Endodermal cell (in vitro differentiated cells): ENCODE results near the gene ATXN2. TPM values are rescaled to one million over a fixed set of nuclear protein-coding genes. Genes with fewer than 3 reads are reported as not detected.
"Not testable (repeated sequence)": the region's sequence is repeated elsewhere in the genome, so short reads cannot be mapped to it uniquely, and the experiment has no call there.

Experiments
- DNase-seq: peaks from one replicate; pipeline ENCODE4 v3.0.0-alpha.2; 2017
- H3K27ac ChIP-seq: 2 replicates; pipeline ENCODE4 v1.5.1; 2013; ENCODE audit warnings: mild to moderate bottlenecking, low read depth, low read length, moderate library complexity
- H3K27me3 ChIP-seq: 2 replicates; pipeline ENCODE4 v1.6.1; 2013; ENCODE audit warnings: mild to moderate bottlenecking, low read length, moderate library complexity; ENCODE audit not compliant: insufficient read depth, control insufficient read depth, poor library complexity, severe bottlenecking
- H3K36me3 ChIP-seq: 2 replicates; pipeline ENCODE4 v1.7.0; 2013; ENCODE audit warnings: mild to moderate bottlenecking, low read length, moderate library complexity; ENCODE audit not compliant: control insufficient read depth, insufficient read depth
- H3K4me1 ChIP-seq: one replicate; pipeline ENCODE4 v1.7.0; 2013; ENCODE audit warnings: low read length; ENCODE audit not compliant: control insufficient read depth, insufficient read depth
- H3K4me3 ChIP-seq: 2 replicates; pipeline ENCODE4 v1.5.1; 2013; ENCODE audit warnings: mild to moderate bottlenecking, low read length, moderate library complexity
- H3K9ac ChIP-seq: 2 replicates; pipeline ENCODE4 v1.6.1; 2013; ENCODE audit warnings: mild to moderate bottlenecking, low read length, moderate library complexity; ENCODE audit not compliant: poor library complexity, severe bottlenecking; ENCODE audit errors: extremely low read depth
- H3K9me3 ChIP-seq: 2 replicates; pipeline ENCODE4 v1.6.1; 2013; ENCODE audit warnings: mild to moderate bottlenecking, low read length, moderate library complexity; ENCODE audit not compliant: control insufficient read depth
- H3K27ac Mint-ChIP-seq: 2 replicates; pipeline ENCODE4 v1.8.0; 2020; ENCODE audit warnings: mixed read lengths
- H3K27me3 Mint-ChIP-seq: 2 replicates; pipeline ENCODE4 v1.8.0; 2021; ENCODE audit warnings: mild to moderate bottlenecking, mixed read lengths; ENCODE audit not compliant: insufficient read depth
- H3K36me3 Mint-ChIP-seq: 2 replicates; pipeline ENCODE4 v1.8.0; 2020; ENCODE audit warnings: low read depth, mixed read lengths
- H3K4me1 Mint-ChIP-seq: 2 replicates; pipeline ENCODE4 v1.8.0; 2020; ENCODE audit warnings: mixed read lengths
- H3K4me3 Mint-ChIP-seq: 2 replicates; pipeline ENCODE4 v1.8.0; 2020; ENCODE audit warnings: mild to moderate bottlenecking, moderate library complexity, mixed read lengths
- H3K9me3 Mint-ChIP-seq: 2 replicates; pipeline ENCODE4 v1.8.0; 2020; ENCODE audit warnings: mild to moderate bottlenecking, mixed read lengths
- whole genome bisulfite sequencing, 2 experiments: methylation state at CpG; one replicate each; pipeline versions ENCODE4 v1.1.5 to v1.1.7; 2013; ENCODE audit warnings: missing lambda C conversion rate in 2 of 2, mixed read lengths in 1 of 2; ENCODE audit not compliant: insufficient coverage in 1 of 2, insufficient read length in 1 of 2; 5-methylcytosine and 5-hydroxymethylcytosine counted together
- total RNA-seq, 2 donors: library from RNA; stranded (reverse); fragmentation: NEBNext Ultra II Directional in 1 of 2; extraction: Animal tissue kit (Norgen Biotek cat#: 25700) in 1 of 2; gene quantifications; 2 replicates in 1 of 2; 3 replicates in 1 of 2; pipeline ENCODE4 v1.2.1, GENCODE V29; 2021
- TF ChIP-seq, protein P1 (sequence below): fragments of 200-600 bp; sonication (generic); conservative IDR thresholded peaks from 2 replicates; pipeline ENCODE4 v1.5.0; 2021; ENCODE audit warnings: antibody characterized with exemption, mild to moderate bottlenecking

The ATXN2 gene
- total RNA-seq, 2 donors from 2014 or later = 85.7 to 87.3 TPM

DNA sequence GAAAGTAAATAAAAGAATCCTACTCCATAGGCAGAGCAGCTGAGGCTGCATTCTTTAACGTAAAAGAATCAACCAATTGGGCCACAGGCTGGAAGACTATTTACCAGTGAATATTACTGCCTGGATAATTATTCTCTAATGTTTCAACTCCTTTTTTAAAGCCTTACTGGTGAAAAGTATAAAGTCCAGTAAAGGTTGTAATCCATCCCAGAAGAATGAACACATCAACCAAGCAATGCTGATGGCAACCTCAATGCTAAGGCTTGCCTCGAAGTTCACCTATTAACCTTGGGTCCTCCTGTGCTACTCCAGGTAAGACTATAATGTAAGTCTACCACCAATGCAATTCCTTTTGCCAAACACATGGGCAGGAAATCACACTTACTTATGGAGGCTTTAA lies 77.3 kb downstream of the ATXN2 start:
- TF ChIP-seq, protein P1, sequence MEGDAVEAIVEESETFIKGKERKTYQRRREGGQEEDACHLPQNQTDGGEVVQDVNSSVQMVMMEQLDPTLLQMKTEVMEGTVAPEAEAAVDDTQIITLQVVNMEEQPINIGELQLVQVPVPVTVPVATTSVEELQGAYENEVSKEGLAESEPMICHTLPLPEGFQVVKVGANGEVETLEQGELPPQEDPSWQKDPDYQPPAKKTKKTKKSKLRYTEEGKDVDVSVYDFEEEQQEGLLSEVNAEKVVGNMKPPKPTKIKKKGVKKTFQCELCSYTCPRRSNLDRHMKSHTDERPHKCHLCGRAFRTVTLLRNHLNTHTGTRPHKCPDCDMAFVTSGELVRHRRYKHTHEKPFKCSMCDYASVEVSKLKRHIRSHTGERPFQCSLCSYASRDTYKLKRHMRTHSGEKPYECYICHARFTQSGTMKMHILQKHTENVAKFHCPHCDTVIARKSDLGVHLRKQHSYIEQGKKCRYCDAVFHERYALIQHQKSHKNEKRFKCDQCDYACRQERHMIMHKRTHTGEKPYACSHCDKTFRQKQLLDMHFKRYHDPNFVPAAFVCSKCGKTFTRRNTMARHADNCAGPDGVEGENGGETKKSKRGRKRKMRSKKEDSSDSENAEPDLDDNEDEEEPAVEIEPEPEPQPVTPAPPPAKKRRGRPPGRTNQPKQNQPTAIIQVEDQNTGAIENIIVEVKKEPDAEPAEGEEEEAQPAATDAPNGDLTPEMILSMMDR = no peak
- 96 to 100% methylated on average over 1 to 2 of the region's 2 CpGs for WGBS, 2 experiments
- no peak overlapping the region for H3K4me3 Mint-ChIP-seq
- H3K36me3 Mint-ChIP-seq = peaks cover 46% of the 10 kb centered on the region
- Histone ChIP-seq H3K9me3 (peaks cover 5% of the 10 kb centered on the region), H3K4me3 (no peak overlapping the region), H3K4me1 (no peaks in the 10 kb centered on the region), H3K9ac (no peak overlapping the region), H3K36me3 (peaks cover 88% of the 10 kb centered on the region), H3K27ac (no peak overlapping the region), H3K27me3 (no peaks in the 10 kb centered on the region)
- DNase-seq = no peak
- H3K27ac Mint-ChIP-seq = no peak overlapping the region
- H3K27me3 Mint-ChIP-seq = no peaks in the 10 kb centered on the region
- H3K9me3 Mint-ChIP-seq = peaks cover 2% of the 10 kb centered on the region
- H3K4me1 Mint-ChIP-seq = no peaks in the 10 kb centered on the region

DNA sequence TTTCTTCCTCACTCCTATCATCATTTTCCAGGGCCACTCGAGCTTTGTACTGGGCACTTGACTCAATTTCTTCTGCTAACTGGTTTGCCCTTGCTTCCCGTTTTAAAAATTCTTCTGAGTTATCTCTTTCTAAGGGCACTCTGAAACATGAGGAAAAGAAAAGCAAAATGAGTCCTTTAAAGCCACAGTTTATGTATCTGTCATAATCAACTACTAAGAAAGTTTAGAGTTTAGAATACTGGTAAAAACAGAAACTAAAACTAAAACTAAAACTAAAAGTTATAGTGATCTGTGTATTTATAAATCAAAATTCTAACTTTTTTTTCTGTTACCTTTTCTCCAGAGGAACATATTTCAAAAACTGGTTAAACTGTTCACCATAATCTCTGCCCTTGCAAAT lies 79.2 kb downstream of the ATXN2 start:
- TF ChIP-seq, protein P1 = no peak
- Mint-ChIP-seq H3K9me3 (peaks cover under 1% of the 10 kb centered on the region), H3K27me3 (no peaks in the 10 kb centered on the region), H3K4me3 (no peak overlapping the region), H3K27ac (no peak overlapping the region), H3K4me1 (no peaks in the 10 kb centered on the region), H3K36me3 (peaks cover 47% of the 10 kb centered on the region)
- 89 to 93% methylated on average over 1 to 2 of the region's 2 CpGs for WGBS, 2 experiments
- H3K9me3 ChIP-seq = peaks cover under 1% of the 10 kb centered on the region
- H3K36me3 ChIP-seq = peaks cover 94% of the 10 kb centered on the region
- H3K27me3 ChIP-seq = no peaks in the 10 kb centered on the region
- DNase-seq = no peak
- no peak overlapping the region for H3K27ac ChIP-seq
- no peak overlapping the region for H3K9ac ChIP-seq
- no peak overlapping the region for H3K4me3 ChIP-seq
- H3K4me1 ChIP-seq = no peaks in the 10 kb centered on the region

DNA sequence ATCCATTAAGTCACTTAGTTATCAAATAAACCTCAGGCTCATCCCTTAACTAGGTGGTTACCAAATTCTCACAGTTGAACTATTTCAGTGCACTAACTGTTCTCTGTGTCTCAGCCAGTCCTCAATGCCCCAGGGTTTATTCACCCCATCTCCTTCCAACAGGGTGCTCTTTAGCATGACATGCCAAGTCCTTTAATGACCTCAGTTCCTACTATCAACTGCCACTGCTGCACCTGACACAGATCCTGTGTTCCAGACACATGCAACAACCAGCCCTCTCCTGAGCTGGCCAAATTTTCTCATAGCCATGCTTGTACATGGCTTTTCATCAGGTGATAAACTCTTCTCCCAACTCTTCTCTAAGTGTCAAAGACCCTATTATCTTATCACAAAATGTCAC lies 80.0 kb downstream of the ATXN2 start:
- Mint-ChIP-seq H3K27me3 (no peaks in the 10 kb centered on the region), H3K36me3 (peaks cover 40% of the 10 kb centered on the region), H3K27ac (no peak overlapping the region), H3K4me1 (no peaks in the 10 kb centered on the region), H3K4me3 (no peak overlapping the region), H3K9me3 (no peaks in the 10 kb centered on the region)
- Histone ChIP-seq H3K36me3 (peaks cover 89% of the 10 kb centered on the region), H3K4me1 (no peaks in the 10 kb centered on the region), H3K27me3 (no peaks in the 10 kb centered on the region), H3K4me3 (no peak overlapping the region), H3K9ac (no peak overlapping the region), H3K27ac (no peak overlapping the region), H3K9me3 (no peaks in the 10 kb centered on the region)
- no peak for DNase-seq
- TF ChIP-seq, protein P1 = no peak

DNA sequence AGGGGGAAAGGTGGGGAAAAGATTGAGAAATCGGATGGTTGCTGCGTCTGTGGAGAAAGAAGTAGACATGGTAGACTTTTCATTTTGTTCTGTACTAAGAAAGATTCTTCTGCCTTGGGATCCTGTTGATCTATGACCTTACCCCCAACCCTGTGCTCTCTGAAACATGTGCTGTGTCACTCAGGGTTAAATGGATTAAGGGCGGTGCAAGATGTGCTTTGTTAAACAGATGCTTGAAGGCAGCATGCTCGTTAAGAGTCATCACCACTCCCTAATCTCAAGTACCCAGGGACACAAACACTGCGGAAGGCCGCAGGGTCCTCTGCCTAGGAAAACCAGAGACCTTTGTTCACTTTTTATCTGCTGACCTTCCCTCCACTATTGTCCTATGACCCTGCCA lies 91.4 kb downstream of the ATXN2 start:
- WGBS, 2 experiments = 86 to 100% methylated on average over 2 to 4 of the region's 6 CpGs

DNA sequence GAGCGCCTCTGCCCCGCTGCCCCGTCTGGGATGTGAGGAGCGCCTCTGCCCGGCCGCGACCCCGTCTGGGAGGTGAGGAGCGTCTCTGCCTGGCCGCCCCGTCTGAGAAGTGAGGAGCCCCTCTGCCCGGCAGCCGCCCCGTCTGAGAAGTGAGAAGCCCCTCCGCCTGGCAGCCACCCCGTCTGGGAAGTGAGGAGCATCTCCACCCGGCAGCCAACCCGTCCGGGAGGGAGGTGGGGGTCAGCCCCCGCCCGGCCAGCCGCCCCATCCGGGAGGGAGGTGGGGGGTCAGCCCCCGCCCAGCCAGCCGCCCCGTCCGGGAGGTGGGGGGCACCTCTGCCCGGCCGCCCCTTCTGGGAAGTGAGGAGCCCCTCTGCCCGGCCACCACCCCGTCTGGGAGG lies 91.9 kb downstream of the ATXN2 start:
- not testable (repeated sequence) for H3K4me3 Mint-ChIP-seq, H3K4me3 ChIP-seq, H3K27me3 Mint-ChIP-seq, H3K27me3 ChIP-seq, DNase-seq, H3K4me1 ChIP-seq, H3K27ac ChIP-seq, H3K9ac ChIP-seq, H3K27ac Mint-ChIP-seq, H3K4me1 Mint-ChIP-seq
- Mint-ChIP-seq H3K36me3 (peaks cover 68% of the 10 kb centered on the region), H3K9me3 (peaks cover 22% of the 10 kb centered on the region)
- 95% methylated on average over 25 of the region's 31 CpGs; no CpG with 5 or more reads in 1 of the 2 experiments for WGBS, 2 experiments
- Histone ChIP-seq H3K9me3 (peaks cover 18% of the 10 kb centered on the region), H3K36me3 (peaks cover 77% of the 10 kb centered on the region)

More for the DNA sequence above, 91.4 kb downstream of the ATXN2 start:
- H3K9ac ChIP-seq, H3K4me3 Mint-ChIP-seq, H3K4me1 ChIP-seq, H3K27me3 ChIP-seq, H3K4me3 ChIP-seq, H3K27me3 Mint-ChIP-seq, H3K4me1 Mint-ChIP-seq, DNase-seq, H3K27ac ChIP-seq: not testable (repeated sequence)
- Histone ChIP-seq H3K9me3 (peaks cover 18% of the 10 kb centered on the region), H3K36me3 (peaks cover 78% of the 10 kb centered on the region)
- Mint-ChIP-seq H3K27ac (peak overlapping the region; percentile 87), H3K9me3 (peaks cover 22% of the 10 kb centered on the region), H3K36me3 (peaks cover 70% of the 10 kb centered on the region)
